GM18517 (cell line): ENCODE results near the gene KATNBL1.

Source experiments
- ATAC-seq: cut with Tn5 transposase; IDR thresholded peaks from one replicate; pipeline ENCODE4 v1.9.1; 2021; ENCODE audit warnings: mild to moderate bottlenecking, moderate library complexity; ENCODE audit not compliant: unreplicated experiment

The KATNBL1 gene

GRCh38 chr15:34209421-34210282 lies at the start of gene KATNBL1:
KATNBL1 (minus strand) TSS chr15:34210096; CDS start chr15:34163676, 46,420 bp downstream.
- peak; percentile 98 for ATAC-seq

DNA sequence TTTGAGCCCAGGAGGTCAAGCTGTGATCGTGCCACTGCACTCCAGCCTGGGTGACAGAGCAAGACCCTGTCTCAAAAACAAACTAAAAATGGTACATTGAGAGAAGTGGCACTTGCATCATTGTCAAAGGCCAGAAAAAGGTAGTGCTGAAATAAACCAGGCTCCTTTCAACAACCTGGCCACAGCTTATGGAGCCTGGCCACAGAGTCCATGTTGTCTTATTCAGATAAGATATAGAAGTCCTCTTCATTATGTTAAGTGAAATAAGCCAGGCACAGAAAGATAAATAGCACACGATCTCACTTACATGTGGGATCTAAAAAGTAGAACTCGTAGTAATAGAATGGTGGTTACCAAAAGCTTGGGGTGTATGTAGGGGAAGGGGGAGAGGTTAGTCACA lies 49.7 kb upstream of the KATNBL1 start:
- ATAC-seq, result no peak

GRCh38 chr15:34258151-34258550 lies 48.3 kb upstream of the KATNBL1 start:
- ATAC-seq, result no peak

- no peak for ATAC-seq
Measured at GRCh38 chr15:34252545-34252944, 42.6 kb upstream of the KATNBL1 start.

DNA sequence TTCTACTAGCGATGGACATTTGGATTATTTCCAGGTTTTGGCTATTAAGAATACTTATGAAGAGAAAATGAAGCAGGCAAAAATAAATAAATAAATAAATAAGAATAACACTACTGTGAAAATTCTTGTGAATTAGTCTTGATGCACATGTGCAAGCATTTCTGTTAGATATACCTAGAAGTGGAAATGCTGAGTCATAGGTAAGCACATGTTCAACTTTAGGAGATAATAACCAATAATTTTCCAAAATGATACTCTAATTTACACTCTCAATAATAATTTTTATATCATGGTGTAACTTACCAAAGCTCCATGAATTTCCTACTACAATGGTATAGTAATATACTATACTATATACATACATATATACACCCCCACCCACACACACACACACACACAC lies 38.3 kb upstream of the KATNBL1 start:
- no peak for ATAC-seq

DNA sequence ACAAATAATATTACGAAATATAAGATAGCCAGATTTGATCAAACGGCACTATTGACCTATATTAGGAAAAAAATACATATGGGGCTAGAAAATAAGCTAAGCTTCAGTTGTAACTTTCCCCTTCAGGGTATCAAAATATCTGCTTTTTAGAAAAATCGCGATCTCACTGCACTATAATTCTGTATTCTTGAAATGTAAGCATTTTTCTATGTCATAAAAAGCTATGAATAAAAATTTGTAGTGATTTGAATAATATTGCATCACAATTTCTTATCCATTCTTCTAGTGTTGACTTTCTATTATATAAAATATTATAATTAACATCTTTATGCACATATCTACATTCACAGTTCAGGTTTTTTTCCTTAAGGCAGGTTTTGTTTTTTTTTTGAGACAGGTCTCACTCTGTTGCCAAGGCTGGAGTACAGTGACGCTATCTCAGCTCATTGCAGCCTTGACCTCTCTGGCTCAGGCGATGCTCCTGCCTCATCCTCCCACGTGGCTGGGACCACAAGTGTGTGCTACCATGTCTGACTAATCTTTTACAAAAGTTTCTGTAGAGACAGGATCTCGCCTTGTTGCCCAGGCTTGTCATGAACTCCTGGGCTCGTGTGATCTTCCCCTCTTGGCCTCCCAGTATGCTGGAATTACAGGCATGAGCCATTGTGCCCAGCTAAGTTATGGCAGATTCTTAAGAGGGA lies 36.5 kb upstream of the KATNBL1 start:
- no peak for ATAC-seq

- no peak for ATAC-seq
Measured at GRCh38 chr15:34243226-34243625, 33.3 kb upstream of the KATNBL1 start.

GRCh38 chr15:34242331-34242710 lies 32.4 kb upstream of the KATNBL1 start:
- no peak for ATAC-seq

DNA sequence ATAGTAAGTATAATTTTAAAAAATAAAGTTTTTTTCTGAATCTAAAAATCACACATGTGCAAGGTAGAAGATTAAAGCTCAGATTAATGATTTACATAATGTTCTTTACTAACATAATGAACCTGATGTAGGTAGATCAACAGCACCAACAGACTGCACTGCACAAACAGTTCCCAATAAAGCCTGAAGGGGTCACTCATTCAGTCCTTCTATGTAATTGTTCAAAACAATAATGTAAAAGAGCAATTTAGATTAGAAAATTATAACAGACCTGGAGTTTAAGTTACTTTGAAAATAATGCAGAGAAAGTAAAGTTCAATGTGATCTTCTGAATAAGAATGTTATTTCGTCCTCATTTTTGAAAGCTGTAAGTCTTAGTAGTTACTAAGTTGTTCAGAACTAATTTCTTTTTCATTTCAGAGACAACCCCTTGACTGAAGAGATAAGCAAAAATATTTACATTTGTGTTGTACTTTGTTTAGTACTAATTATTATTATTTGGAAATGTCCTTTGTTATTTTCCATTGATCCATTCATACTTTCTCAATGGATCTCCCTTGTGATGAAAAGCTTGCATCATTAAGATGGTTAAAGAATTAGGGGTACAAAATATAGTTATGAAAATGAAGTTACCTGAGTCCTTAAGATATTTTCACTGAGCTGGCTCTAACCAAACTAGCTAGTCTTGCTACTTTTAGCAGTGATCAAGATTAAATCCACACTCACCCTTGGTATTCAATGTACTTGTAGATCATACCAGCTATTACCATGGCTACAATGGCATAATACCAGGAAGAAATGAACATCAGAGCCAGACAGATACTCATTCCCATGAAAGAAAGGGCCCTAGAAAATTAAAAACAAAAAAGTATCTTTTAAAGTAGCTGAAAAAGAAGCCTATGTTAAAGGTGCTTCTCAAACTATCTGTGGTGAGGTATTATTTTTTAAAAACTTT lies 31.8 kb upstream of the KATNBL1 start:
- ATAC-seq, result peak; percentile 83

DNA sequence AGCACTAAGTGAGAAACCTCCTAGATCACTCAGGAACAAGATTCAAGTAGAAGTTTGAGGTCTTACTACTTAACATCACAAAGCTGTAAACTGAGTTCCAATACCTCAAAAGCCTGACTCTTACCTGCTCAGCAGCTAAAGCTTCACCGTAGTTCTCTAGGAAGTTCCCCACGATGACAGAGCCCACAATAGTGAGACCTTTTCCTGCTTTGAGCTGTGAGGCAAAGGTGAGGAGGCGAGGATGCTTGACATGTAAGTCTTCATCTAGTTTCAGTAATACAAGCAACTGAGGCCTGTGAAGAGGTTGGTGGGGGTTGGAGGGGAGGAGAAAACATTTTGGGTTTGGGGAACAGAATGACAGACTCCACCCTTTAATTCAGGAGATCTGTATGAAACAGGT lies 30.6 kb upstream of the KATNBL1 start:
- ATAC-seq, result no peak

DNA sequence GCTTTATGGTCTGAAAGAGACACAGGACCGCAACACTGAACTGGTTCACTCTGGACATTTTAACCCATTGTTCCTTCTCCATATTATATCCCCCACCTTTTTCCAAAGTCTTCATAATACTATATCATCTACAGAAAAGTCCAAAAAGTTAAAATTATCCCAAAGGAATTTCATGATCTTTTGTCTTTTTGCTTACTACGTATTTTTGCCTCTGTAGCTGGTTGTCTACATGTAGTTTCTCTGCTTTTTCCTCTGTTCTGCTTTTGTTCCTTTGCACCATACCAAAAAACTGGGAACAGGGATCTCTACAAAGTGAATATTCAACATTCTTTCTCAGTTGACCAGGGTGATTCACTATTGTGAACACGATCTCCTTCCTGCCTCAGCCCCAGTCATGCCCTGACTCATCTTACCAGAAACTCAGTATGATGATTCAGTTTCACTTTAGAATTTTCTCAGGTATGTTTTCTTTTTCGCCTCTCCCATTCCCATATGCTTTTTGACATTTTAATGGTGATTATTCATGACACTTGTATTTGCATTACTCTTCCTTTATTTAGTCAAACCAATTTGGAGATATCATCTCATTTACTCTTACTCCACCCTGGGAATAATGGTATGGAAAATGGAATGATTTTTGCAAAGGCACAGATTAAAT lies 29.4 kb upstream of the KATNBL1 start:
- ATAC-seq, result no peak

DNA sequence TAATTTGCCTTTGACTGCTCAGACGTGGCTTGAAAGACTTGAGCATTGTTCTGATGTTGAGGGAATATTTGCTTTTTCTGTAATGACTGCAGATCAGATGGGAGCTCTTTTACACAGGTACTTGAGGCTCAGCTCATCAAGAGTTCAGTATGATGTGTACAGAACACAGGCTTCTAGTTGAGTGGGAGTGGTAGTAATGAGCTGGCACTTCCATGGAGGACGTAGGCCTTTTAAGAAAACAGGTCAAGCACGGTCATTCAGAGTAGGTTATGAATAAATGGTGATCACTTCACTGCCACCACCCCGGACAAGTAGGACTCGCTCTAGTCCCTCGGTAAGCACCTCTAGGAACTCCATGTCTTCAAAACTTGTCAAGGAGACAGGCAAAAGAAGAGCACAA lies 23.7 kb upstream of the KATNBL1 start:
- no peak for ATAC-seq

DNA sequence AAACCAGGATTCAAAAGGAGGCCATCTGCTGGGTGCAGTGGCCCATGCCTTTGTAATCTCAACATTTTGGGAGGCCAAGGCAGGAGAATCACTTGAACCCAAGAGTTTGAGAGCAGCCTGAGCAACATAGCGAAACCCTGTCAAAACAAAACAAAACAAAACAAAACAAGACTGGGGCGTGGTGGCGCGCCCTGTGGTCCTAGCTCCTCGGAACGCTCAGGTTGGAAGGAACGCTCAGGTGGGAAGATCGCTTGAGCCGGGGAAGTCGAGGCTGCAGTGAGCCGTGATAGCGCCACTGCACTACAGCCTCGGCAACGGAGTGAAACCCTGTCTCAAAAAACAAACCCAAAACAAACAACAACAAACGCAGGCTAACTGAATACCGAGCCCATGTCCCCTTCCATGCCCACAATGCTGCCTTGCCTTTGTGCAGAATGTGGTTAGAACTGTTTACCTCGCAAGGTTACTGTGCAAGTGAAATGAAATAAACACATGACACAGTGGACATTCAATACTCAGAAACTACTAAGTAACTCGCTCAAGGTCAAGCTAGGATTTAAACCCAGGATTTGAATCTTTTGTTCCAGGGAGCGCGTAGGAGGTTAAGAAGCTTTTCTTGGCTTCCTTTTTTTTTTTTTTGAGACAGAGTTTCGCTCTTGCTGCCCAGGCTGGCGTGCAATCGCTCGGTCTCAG lies 14.2 kb upstream of the KATNBL1 start:
- ATAC-seq, result peak; percentile 4

GRCh38 chr15:34217587-34218225 lies 7.8 kb upstream of the KATNBL1 start:
- ATAC-seq, result no peak

DNA sequence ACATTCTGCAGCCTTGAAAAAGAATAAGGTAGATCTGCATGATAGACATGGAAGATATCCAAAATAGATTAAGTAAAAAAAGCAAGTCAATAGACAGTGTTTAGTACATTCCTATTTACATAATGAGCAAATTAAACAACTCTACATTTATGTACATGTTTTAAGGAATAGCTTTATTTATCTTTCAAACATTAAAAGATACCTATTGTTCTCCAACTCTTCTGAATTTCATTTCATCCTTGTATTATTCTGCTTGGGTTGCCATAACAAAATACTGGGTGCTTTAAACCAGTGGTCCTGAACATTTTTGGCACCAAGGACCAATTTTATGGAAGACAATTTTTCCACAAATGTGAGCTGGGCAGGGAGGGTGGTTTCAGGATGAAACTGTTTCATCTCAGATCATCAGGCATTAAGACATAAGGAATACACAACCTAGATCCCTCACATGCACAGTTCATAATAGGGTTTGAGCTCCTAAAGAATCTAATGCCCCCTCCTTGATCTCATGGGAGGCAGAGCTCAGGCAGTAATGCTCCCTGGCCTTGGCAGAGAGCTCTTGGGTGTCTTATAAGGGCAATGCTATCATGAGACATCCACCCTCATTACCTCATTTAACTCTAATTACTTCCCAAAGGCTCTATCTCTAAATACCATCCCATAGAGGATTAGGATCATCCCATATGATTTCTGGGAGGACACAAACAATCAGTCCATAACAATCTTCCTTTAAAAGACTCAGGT lies 6.8 kb upstream of the KATNBL1 start:
- no peak for ATAC-seq

GRCh38 chr15:34214135-34214534 lies 4.2 kb upstream of the KATNBL1 start:
- ATAC-seq, result no peak

DNA sequence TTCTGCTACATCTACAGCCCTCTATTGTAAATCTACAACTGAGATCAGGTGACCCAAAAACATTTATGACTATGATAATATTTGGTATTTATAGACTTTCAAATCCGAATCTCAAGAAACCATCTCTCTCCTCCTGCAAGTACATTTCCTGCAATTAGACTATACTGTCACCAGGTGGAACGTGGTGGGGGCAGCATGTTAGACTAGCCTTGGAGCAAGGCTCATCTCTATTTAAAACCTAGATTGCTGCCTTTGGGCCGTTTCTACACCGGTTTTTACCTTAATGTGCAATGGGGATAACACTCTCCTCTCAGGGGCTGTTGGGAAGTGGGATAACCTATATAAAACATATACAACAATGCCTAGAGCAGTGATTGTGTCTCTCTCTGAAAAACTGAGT lies 3.8 kb upstream of the KATNBL1 start:
- no peak for ATAC-seq

GRCh38 chr15:34206011-34206410 lies 3.9 kb downstream of the KATNBL1 start:
- no peak for ATAC-seq

DNA sequence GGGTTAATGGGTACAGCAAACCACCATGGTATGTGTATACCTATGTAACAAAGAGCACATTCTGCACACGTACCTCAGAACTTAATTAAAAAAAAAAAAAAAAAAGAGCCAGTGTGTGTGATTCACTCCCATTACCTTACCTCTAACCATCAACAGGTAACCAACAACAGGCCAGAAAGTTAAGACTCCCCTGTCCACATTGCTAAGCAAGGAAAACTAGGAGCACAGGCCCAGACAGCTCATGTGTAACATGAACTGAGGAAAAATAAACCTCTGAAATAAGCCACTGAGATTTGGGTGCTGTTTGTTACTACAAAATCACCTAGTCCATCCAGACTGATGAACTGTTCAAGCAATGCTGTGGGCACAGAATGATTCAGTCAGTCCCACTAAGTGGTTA lies 6.0 kb downstream of the KATNBL1 start:
- ATAC-seq, result no peak
